Stimulated activated naive CD8-positive, alpha-beta T cell treated with anti-CD3 and anti-CD28 coated beads, Interleukin-15, Interleukin-2, amounts not matched to agents 100 ng/mL and 50 ng/mL, for 24 hours (primary cell): ENCODE data around the gene POGK.

Experiments
- H3K27ac Mint-ChIP-seq: one replicate; pipeline ENCODE4 v1.8.0; 2021; ENCODE audit warnings: mild to moderate bottlenecking, mixed read lengths
- H3K27me3 Mint-ChIP-seq: one replicate; pipeline ENCODE4 v1.8.0; 2021; ENCODE audit warnings: mixed read lengths
- H3K36me3 Mint-ChIP-seq: one replicate; pipeline ENCODE4 v1.8.0; 2021; ENCODE audit warnings: low read depth, mixed read lengths
- H3K4me1 Mint-ChIP-seq: one replicate; pipeline ENCODE4 v1.8.0; 2021; ENCODE audit warnings: low read depth, mixed read lengths
- H3K4me3 Mint-ChIP-seq: one replicate; pipeline ENCODE4 v1.8.0; 2021; ENCODE audit warnings: mild to moderate bottlenecking, mixed read lengths
- H3K9me3 Mint-ChIP-seq: one replicate; pipeline ENCODE4 v1.8.0; 2021; ENCODE audit warnings: mixed read lengths

The POGK gene

GRCh38 chr1:166843769-166844596 is 4.7 kb downstream of the POGK start:
- no peak overlapping the region for H3K27ac Mint-ChIP-seq
- H3K4me1 Mint-ChIP-seq: peaks cover 71% of the 10 kb centered on the region
- peaks cover 73% of the 10 kb centered on the region for H3K36me3 Mint-ChIP-seq
- H3K27me3 Mint-ChIP-seq: no peaks in the 10 kb centered on the region
- no peaks in the 10 kb centered on the region for H3K9me3 Mint-ChIP-seq
- no peak overlapping the region for H3K4me3 Mint-ChIP-seq

- Mint-ChIP-seq H3K4me1 (peaks cover 70% of the 10 kb centered on the region), H3K4me3 (no peak overlapping the region), H3K9me3 (no peaks in the 10 kb centered on the region), H3K36me3 (peaks cover 81% of the 10 kb centered on the region), H3K27ac (peak overlapping the region; percentile 17), H3K27me3 (no peaks in the 10 kb centered on the region)
Measured at GRCh38 chr1:166844791-166845190, 5.5 kb downstream of the POGK start.

- Mint-ChIP-seq H3K4me3 (no peak overlapping the region), H3K36me3 (peaks cover 88% of the 10 kb centered on the region), H3K27ac (peak overlapping the region; percentile 65), H3K27me3 (no peaks in the 10 kb centered on the region), H3K9me3 (no peaks in the 10 kb centered on the region), H3K4me1 (peaks cover 64% of the 10 kb centered on the region)
Measured at GRCh38 chr1:166848193-166848592, 8.9 kb downstream of the POGK start.

- Mint-ChIP-seq H3K4me3 (no peak overlapping the region), H3K9me3 (no peaks in the 10 kb centered on the region), H3K27me3 (no peaks in the 10 kb centered on the region), H3K4me1 (peaks cover 54% of the 10 kb centered on the region), H3K27ac (peak overlapping the region; percentile 26), H3K36me3 (peaks cover 90% of the 10 kb centered on the region)
Measured at GRCh38 chr1:166849135-166849534, 9.9 kb downstream of the POGK start.

GRCh38 chr1:166852918-166853317 is 13.6 kb downstream of the POGK start:
- Mint-ChIP-seq H3K27ac (peak overlapping the region; percentile 71), H3K4me3 (no peak overlapping the region), H3K36me3 (peaks cover 87% of the 10 kb centered on the region), H3K27me3 (no peaks in the 10 kb centered on the region), H3K9me3 (no peaks in the 10 kb centered on the region), H3K4me1 (peaks cover 27% of the 10 kb centered on the region)

GRCh38 chr1:166855558-166855957 is 16.3 kb downstream of the POGK start:
- Mint-ChIP-seq H3K27ac (no peak overlapping the region), H3K4me1 (peaks cover 19% of the 10 kb centered on the region), H3K9me3 (no peaks in the 10 kb centered on the region), H3K27me3 (no peaks in the 10 kb centered on the region), H3K4me3 (no peak overlapping the region), H3K36me3 (peaks cover 78% of the 10 kb centered on the region)

GRCh38 chr1:166857995-166858394 is 18.7 kb downstream of the POGK start:
- Mint-ChIP-seq H3K27me3 (no peaks in the 10 kb centered on the region), H3K4me1 (peaks cover 4% of the 10 kb centered on the region), H3K36me3 (peaks cover 78% of the 10 kb centered on the region), H3K9me3 (no peaks in the 10 kb centered on the region), H3K27ac (no peak overlapping the region), H3K4me3 (no peak overlapping the region)

GRCh38 chr1:166858726-166859419 is 19.6 kb downstream of the POGK start:
- H3K27me3 Mint-ChIP-seq: no peaks in the 10 kb centered on the region
- H3K9me3 Mint-ChIP-seq: no peaks in the 10 kb centered on the region
- H3K27ac Mint-ChIP-seq: peak overlapping the region; percentile 46
- H3K4me1 Mint-ChIP-seq: peaks cover 4% of the 10 kb centered on the region
- no peak overlapping the region for H3K4me3 Mint-ChIP-seq
- peaks cover 78% of the 10 kb centered on the region for H3K36me3 Mint-ChIP-seq

GRCh38 chr1:166859597-166859996 is 20.3 kb downstream of the POGK start:
- no peak overlapping the region for H3K4me3 Mint-ChIP-seq
- H3K9me3 Mint-ChIP-seq: no peaks in the 10 kb centered on the region
- H3K27me3 Mint-ChIP-seq: no peaks in the 10 kb centered on the region
- H3K27ac Mint-ChIP-seq: no peak overlapping the region
- H3K36me3 Mint-ChIP-seq: peaks cover 78% of the 10 kb centered on the region
- peaks cover 4% of the 10 kb centered on the region for H3K4me1 Mint-ChIP-seq

- Mint-ChIP-seq H3K9me3 (no peaks in the 10 kb centered on the region), H3K36me3 (peaks cover 63% of the 10 kb centered on the region), H3K4me3 (no peak overlapping the region), H3K4me1 (peaks cover 23% of the 10 kb centered on the region), H3K27me3 (no peaks in the 10 kb centered on the region), H3K27ac (no peak overlapping the region)
Measured at GRCh38 chr1:166865926-166866325, 26.7 kb downstream of the POGK start.

- Mint-ChIP-seq H3K27me3 (no peaks in the 10 kb centered on the region), H3K4me3 (no peak overlapping the region), H3K36me3 (peaks cover 47% of the 10 kb centered on the region)
Measured at GRCh38 chr1:166868639-166869038, 29.4 kb downstream of the POGK start.

GRCh38 chr1:166869318-166870099 is 30.2 kb downstream of the POGK start:
- Mint-ChIP-seq H3K27ac (peak overlapping the region; percentile 37), H3K36me3 (peaks cover 41% of the 10 kb centered on the region), H3K9me3 (no peaks in the 10 kb centered on the region), H3K4me3 (no peak overlapping the region), H3K4me1 (peaks cover 52% of the 10 kb centered on the region), H3K27me3 (no peaks in the 10 kb centered on the region)

More at GRCh38 chr1:166868639-166869038, 29.4 kb downstream of the POGK start:
- H3K4me1 Mint-ChIP-seq: peaks cover 46% of the 10 kb centered on the region
- no peaks in the 10 kb centered on the region for H3K9me3 Mint-ChIP-seq
- H3K27ac Mint-ChIP-seq: peak overlapping the region; percentile 6

- H3K36me3 Mint-ChIP-seq: peaks cover 42% of the 10 kb centered on the region
- H3K9me3 Mint-ChIP-seq: no peaks in the 10 kb centered on the region
- no peaks in the 10 kb centered on the region for H3K27me3 Mint-ChIP-seq
- no peak overlapping the region for H3K4me3 Mint-ChIP-seq
- no peak overlapping the region for H3K27ac Mint-ChIP-seq
- H3K4me1 Mint-ChIP-seq: peaks cover 62% of the 10 kb centered on the region
Measured at GRCh38 chr1:166870584-166870983, 31.3 kb downstream of the POGK start.

- peak overlapping the region; percentile 94 for H3K4me3 Mint-ChIP-seq
Measured at GRCh38 chr1:166874464-166874863, 35.2 kb downstream of the POGK start.

GRCh38 chr1:166875302-166875733 is 36.0 kb downstream of the POGK start:
- H3K4me1 Mint-ChIP-seq: peaks cover 64% of the 10 kb centered on the region
- H3K9me3 Mint-ChIP-seq: no peaks in the 10 kb centered on the region
- H3K36me3 Mint-ChIP-seq: peaks cover 26% of the 10 kb centered on the region
- H3K27ac Mint-ChIP-seq: peak overlapping the region; percentile 82
- H3K4me3 Mint-ChIP-seq: peak overlapping the region; percentile 94
- H3K27me3 Mint-ChIP-seq: no peaks in the 10 kb centered on the region

More at GRCh38 chr1:166874464-166874863, 35.2 kb downstream of the POGK start:
- Mint-ChIP-seq H3K27me3 (no peaks in the 10 kb centered on the region), H3K9me3 (no peaks in the 10 kb centered on the region), H3K27ac (no peak overlapping the region), H3K4me1 (peaks cover 72% of the 10 kb centered on the region), H3K36me3 (peaks cover 26% of the 10 kb centered on the region)
